NCI-H774 (cell line): Measurements from ENCODE around the gene MVP.
"Not testable (repeated sequence)": the region's sequence is repeated elsewhere in the genome, so short reads cannot be mapped to it uniquely, and the experiment has no call there.

Source experiments
- DNase-seq: peaks from one replicate; lab custom pipeline; 2025; lab: John Stamatoyannopoulos, UW

Gene MVP

DNA sequence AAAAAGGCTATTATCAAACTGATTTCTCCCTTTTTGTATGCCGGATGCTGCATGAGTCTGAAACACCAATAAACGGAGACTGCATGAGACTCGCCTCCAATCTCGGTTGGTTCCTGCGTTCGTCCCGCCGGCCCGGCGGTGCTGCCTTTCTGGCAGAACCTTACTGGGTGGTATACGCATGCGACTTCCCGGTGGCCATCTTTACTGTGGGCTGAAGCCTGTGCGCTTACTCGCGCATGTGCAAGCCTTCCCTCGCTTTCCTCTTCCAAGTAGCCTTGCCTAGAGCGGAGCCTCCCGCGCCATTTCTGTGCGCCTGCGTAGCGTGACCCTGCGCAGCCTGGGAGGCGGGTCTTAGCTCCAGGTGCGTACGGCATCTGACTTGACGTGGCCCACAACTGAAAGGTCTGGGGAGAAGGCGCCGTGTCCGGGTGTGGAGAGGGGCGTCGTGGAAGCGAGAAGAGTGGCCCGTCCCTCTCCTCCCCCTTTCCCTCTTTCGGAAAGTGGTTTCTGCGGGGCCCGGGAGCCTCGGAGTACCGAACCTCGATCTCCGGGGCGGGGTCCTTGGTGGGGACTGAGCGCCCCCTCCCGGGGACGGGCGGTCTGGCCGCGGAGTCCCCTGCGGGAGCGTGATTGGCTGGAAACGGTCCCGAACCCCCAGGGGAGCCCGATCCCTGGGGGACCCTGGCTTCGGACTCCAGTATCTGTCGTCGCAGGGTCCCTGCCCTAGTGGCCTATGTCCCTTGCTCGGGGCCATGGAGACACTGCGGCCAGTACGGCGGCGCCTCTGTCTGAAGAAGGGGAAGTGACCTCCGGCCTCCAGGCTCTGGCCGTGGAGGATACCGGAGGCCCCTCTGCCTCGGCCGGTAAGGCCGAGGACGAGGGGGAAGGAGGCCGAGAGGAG is 4.2 kb upstream of the MVP start, which contains the start of gene PAGR1:
Gene PAGR1, plus strand, starts transcription at position 360 of the 901 bp plus-strand sequence. Its CDS starts 374 bp downstream, at position 734.
- peak; percentile 98 for DNase-seq

DNA sequence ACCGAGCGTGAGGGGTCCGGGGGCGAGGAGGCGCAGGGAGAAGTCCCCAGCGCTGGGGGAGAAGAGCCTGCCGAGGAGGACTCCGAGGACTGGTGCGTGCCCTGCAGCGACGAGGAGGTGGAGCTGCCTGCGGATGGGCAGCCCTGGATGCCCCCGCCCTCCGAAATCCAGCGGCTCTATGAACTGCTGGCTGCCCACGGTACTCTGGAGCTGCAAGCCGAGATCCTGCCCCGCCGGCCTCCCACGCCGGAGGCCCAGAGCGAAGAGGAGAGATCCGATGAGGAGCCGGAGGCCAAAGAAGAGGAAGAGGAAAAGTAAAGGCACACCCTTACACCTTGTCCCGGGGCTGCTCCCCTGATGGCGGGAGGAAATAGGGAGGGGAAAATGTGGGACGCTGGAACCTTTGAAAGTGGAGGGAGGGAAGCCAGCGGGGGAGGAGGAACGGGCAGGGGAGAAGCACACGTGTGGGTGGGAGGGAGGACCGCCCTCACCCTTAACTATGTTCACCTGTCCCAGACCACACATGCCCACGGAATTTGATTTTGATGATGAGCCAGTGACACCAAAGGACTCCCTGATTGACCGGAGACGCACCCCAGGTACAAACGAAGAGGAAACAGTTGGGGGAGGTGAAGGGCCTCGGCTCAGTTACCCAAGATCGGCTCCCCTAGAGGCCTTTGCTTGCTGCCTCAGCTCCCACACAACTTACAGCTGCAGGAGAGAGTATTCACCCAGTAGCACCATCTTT is 3.4 kb upstream of the MVP start:
- peak; percentile 27 for DNase-seq

DNA sequence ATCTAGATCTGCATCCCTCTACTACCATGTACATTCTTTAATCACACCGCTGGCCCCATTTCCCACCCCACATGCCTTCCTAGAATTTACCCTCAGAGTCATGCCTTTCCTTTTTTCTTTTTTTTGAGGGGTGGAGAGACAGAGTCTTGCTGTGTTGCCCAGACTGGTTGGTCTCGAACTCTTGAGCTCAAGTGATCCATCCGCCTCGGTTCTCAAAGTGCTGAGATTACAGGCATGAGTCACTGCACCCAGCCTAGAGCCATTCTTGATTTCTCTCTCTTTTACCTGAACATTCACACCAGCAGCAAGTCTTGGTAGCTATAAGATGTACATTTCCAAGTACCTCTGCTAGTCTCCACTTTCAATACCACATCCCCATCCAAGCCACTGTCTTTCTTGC is 2.2 kb upstream of the MVP start:
- no peak for DNase-seq

DNA sequence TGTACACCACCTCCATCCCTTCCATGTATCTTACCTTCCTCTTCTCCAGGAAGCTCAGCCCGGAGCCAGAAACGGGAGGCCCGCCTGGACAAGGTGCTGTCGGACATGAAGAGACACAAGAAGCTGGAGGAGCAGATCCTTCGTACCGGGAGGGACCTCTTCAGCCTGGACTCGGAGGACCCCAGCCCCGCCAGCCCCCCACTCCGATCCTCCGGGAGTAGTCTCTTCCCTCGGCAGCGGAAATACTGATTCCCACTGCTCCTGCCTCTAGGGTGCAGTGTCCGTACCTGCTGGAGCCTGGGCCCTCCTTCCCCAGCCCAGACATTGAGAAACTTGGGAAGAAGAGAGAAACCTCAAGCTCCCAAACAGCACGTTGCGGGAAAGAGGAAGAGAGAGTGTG is 756 bp upstream of the MVP start:
- no peak for DNase-seq

DNA sequence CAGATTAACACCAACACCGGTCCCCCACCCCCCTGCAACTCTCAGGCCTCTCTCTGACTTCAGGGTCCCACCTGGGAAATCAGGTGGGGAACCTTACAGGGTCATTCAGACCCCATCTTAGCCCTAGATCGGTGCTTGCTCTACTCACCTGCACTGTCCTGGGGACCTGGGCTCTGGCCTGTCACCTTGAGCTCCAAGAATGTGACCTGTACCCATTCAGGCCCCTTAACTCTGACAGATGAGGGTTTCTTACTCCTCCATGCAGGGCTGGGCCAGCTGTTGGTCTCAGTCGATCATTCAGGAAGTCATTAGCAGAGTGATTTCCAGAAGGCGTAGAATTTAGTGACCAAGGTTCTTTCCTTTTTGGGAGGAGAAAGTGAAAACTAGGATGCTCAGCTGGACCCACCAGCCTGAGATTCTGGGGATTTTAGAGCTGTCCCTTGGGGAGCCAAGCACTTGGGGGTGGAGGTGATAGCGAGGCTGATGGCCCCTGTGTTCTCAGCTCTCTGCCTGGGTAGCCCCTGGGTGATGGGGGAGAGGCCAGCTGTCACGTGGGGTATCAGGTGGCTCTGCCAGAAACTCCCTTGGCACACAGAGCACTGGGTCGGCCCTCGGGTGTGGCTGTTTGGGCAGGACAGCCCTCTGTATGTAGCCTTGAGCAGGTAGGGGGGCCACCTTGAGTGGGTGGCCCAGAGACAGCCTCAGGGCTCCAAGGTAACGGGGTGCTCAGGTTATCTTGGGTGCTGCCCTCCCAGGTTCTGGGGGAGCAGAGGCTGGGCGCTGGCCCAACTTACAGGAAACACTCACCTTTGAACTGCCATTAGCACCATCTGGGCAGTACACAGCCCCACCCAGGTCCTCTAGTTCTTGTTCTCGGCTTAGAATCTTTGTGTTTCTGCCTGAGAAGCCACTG is 724 bp downstream of the MVP start:
- no peak for DNase-seq

DNA sequence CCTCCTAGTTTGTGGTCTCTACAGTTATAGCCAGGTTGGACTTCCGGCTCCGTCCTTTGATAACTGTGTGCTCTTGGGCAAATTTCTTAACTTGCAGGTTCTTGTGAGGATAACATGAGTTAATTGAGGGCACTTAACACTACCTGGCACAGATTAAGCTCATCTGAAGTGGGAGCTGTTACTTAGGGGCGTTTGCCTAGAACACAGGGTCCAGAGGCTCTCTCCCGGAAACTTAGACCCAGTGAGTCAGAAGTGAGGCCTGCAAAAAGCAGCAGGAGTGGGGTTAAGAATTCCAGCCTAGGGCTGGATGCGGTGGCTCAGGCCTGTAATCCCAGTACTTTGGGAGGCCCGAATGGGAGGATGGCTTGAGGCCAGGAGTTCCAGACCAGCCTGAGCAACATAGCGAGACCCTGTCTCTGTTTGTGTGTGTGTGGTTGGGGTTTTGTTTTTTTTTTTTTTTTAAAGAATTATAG is 1.4 kb downstream of the MVP start:
- no peak for DNase-seq

DNA sequence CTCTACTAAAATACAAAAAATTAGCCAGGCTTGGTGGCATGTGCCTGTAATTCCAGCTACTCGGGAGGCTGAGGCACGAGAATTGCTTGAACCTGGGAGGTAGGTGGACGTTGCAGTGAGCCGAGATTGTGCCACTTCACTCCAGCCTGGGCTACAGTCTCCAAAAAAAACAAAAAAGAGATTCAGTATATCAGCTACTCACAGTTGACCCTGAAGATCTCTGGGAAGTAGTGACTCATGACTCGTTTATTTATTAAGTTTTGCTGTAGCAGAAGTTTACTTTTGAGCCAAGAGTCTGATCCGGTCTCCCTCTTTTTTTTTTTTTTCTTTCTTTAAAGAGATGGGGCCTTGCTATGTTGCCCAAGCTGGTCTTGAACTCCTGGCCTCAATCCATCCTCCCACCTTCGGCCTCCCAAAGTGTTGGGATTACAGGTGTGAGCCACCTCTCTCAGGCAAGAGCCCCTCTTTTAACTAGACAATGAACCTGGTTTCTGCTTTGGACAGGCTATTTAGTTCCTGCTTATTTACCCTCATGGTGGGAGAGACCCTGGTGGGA is 4.4 kb downstream of the MVP start:
- DNase-seq: no peak

DNA sequence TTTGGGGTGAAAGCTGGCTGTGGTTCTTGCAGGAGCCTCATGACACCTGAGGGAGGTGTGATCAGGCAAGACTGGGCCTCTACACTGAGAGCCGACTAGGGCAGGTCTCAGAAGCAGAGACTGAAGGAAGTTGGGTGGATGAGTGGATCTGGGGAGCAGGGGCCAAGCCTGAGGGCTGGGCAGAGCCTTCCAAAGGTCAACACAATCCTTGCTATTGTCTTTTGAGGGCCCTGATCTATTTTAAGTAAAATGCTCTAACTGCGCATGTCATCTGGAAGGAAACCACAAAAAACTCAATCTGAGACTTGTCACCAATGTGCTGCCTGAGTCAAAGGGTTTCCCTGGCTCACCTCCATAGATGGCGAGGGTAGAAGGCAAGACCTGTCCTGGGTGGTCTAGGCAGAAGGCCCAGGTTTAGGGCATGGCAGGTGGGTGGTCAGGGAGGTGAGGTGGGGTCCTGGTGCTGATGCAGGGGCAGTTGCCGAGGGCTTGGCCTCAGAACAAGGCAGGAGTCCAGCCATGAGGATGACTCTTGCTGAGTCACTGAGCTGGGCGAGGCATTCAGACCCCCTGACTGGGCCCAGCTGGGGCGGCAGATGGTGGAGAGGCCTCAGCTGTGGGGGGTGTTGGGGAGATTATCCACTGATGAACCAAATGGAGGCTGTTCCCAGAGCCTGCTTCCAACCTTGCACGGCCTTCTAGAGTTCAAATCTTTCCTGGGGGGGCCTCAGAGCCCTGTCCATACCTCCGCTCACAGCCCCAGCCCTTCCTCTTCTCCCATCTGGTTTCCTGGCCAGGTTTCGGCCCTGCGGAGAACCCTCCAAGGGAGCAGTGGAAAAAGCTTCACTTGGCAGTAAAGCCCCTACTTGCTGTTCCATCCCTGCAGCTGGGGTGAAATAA is 5.1 kb downstream of the MVP start:
- no peak for DNase-seq

DNA sequence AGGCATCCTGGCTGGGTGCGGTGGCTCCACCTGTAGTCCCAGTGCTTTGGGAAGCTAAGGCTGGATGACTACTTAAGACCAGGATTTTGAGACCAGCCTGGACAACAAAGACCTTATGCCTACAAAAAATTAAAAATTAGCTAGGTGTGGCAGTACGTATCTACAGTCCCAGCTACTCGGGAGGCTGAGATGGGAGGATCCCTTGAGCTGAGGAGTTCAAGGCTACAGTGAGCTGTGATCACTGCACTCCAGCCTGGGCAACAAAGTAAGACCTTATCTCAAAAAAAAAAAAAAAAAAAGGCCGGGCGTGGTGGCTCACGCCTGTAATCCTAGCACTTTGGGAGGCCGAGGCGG is 6.1 kb downstream of the MVP start:
- no peak for DNase-seq

DNA sequence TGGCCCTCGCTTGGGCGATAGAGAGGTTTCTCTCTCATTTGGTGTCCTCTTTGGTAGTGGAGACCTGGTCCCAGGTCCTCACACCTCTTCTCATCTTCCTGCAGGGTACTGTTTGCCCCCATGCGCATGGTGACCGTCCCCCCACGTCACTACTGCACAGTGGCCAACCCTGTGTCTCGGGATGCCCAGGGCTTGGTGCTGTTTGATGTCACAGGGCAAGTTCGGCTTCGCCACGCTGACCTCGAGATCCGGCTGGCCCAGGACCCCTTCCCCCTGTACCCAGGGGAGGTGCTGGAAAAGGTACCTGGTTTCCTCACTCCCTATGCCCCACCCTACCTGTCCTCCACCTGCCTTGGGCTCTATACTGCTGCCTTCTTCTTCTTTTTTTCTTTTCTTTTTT is 10.5 kb downstream of the MVP start:
- DNase-seq: no peak

DNA sequence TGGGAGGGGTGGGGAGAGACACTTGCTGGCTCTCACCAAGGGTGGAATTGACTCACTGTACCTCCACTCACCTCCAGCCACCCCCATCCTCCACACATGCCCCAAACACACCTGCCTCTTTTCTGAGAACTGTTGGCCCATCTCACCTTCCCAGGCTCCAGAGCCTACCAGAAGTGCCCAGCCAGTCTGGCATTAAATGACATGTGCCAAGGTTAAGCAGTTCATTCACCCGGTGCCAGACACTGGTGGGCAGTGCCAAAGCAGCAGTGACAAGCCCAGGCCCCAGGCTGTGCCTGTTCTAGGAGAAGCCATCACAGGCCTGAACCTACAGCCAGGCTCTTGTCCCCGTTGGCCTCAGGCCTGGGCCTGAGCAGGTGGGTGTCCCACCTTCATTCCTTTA is 11.2 kb downstream of the MVP start:
- no peak for DNase-seq

DNA sequence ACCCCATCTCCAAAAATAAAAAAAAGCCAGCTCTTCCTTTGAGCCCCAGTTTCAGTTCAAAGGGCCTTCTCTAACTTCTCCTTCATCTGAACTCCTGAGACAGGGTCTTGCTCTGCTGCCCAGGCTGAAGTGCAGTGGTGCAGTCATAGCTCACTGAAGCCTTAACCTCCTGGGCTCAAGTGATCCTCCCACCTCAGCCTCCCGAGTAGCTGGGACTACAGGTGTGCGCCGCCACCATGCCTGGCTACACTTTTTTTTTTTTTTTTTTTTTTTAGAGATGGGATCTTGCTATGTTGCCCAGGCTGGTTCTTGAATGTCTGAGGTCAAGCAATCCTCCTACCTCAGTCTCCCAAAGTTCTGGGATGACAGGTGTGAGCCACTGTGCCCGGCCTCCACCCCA is 13.0 kb downstream of the MVP start:
- DNase-seq: not testable (repeated sequence)

DNA sequence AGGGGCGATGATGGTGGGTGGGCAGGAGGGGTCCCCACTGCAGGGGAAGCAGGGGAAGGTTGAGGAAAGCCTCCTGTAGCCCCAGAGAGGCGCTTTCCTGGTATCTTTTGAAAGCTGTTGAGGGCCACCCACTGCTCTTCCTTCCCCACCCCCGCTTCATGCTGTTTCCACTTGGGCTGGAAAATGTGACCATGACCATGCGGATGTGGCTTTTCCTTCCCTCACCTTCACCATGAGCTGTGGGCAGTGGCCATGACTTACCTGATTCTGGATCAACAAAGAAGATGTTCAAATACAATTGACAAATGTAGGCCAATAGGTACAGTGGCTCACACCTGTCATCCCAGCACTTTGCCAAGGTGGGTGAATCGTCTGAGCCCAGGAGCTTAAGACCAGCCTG is 13.8 kb downstream of the MVP start:
- no peak for DNase-seq

DNA sequence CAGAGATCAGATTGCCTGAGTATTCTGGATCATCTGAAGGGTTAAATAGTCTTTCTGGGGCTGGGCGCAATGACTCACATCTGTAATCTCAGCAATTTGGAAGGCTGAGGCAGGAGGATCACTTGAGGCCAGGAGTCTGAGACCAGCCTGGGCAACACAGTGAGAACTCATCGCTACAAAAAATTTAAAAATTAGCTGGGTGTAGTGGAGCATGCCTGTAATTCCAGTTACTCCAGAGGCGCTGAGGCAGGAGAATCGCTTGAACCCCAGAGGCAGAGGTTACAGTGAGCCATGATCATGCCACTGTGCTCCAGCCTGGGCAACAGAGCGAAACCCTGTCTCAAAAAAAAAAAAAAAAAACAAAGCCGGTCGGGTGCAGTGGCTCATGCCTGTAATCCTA is 15.7 kb downstream of the MVP start:
- DNase-seq: no peak

DNA sequence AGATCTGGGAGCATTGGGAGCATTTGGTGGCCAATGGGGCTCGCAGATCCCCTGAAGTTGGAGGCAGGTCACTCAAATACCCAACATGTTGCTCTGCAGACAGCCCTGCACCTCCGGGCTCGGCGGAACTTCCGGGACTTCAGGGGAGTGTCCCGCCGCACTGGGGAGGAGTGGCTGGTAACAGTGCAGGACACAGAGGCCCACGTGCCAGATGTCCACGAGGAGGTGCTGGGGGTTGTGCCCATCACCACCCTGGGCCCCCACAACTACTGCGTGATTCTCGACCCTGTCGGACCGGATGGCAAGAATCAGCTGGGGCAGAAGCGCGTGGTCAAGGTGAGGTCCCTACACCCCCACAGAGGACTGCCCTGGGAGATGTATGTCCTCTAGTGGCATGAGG is 16.4 kb downstream of the MVP start:
- DNase-seq: no peak

DNA sequence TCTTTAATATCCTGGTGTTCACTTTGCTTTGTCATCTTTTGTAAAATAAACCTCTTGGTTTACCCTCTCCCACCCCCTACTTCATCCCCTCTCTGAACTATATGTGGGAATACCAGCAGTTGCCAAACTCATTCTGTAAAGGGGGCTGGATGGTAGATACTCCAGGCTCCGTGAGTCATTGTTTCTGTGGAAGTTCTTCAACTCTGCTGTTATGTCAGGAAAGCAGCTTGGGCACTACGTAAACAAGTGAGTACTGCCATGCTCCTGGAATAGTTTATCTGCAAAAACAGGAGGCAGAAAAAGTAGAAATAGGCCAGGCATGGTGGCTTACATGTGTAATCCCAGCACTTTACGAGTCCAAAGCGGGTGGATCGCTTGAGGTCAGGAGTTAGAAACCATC is 17.6 kb downstream of the MVP start:
- DNase-seq: no peak

DNA sequence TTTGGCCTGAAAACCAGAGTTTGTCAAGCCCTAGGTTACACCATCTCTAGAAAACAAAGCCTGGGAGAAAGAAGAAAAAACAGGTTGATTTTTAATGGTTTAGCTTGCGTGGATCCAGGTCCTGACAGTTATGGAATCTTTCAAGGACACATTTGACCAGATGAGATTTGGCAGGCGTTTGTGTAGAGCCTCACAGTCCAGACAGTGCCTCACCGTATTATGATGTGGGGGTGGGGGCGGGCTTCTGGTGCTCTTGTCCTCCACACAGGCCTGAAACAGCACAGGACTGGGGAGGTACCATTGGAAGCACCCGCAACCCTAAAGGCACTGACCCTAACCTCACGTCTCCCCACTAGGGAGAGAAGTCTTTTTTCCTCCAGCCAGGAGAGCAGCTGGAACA is 19.6 kb downstream of the MVP start:
- no peak for DNase-seq

DNA sequence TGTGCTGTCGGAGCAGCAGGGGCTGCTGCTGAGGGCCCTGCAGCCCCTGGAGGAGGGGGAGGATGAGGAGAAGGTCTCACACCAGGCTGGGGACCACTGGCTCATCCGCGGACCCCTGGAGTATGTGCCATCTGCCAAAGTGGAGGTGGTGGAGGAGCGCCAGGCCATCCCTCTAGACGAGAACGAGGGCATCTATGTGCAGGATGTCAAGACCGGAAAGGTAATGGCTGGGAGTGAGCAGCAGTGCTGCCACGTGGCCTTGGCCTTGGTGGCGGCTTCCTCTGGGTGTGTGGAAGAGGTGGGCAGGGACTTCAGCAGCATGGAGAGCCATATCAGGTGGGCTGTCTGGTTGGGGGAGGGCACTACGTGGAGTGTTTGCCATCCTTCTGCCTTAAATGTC is 20.0 kb downstream of the MVP start:
- DNase-seq: no peak

DNA sequence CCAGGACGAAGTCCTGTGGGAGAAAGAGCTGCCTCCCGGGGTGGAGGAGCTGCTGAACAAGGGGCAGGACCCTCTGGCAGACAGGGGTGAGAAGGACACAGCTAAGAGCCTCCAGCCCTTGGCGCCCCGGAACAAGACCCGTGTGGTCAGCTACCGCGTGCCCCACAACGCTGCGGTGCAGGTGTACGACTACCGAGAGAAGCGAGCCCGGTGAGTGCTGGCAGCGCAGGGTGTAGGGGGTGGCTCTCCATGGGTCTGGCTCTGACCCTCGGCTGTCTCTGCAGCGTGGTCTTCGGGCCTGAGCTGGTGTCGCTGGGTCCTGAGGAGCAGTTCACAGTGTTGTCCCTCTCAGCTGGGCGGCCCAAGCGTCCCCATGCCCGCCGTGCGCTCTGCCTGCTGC is 21.4 kb downstream of the MVP start:
- no peak for DNase-seq

DNA sequence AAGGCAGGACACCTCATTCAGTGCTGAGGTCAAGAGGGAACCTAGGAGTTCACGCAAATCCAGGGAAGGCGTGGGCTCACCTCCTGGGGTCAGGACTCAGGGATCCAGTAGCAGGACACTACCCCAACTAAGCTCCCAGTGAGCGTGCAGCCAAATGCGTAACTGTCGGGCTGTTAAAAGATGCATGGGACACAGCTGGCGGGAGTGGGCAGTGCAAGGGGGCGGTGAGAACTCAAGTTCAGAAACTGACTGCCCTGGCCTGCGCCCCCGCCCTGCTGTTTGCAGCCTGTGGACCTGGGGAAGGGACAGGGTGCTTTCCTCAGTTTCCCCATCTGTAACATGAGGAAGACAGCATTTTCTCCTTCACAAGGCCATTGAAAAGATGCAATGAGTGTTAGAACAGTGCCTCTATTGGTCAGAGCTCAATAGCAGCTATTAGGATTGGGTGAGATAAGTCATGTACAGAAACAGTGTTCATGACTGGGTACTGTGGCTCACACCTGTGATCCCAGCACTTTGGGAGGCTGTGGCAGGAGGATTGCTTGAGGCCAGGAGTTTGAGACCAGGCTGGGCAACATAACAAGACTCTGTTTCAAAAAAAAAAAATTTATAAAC is 22.6 kb downstream of the MVP start:
- no peak for DNase-seq
